ENCODE data around the gene TMEM100.
A peak's percentile ranks its signal among the peaks of the same experiment; 100 is the strongest.

DNA sequence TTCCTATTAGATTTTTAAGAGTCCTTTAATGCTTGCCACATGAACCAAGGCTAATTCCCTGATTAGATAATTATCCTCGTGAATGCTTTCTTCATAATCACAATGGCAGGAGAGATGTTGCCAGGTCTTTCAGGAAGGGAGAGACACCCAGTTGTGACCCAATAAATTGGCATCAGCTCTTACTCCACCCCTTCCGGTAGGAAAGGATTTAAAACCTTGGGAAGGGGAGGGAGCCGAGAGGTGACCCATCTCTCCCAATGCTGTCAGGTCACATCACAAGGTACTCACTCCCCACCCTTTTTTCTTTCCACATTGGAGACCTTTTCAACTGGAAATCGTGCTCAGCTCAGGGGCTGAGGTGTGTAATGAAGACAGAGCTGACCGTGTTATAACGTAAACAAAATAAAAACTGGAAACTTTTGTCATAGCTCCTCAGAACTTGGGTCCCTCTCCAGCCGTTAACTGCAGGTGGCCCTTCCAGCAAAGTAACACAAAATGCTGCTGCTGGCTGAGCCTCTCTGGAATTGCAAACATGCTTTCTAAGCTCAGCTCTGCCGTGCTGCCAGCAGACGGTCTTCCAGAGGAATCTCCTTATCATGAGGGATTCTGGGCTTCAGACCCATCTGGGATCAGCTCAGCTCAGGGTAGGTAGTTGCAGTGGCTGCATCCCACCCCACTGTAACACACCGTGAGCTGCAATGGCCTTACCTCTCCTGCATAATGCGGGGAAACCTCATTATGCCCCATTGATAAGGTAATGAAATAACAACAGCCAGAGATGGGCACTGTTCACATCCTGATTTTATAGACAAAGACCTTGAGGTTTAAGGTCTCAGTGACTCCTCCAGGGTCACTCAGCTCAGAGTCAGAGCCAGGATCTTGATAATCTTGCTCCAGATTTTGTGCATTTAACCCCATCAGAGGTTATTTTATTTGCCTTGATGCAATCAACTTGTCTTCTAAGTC is 15.6 kb downstream of the TMEM100 start:
- TF ChIP-seq, protein P1, sequence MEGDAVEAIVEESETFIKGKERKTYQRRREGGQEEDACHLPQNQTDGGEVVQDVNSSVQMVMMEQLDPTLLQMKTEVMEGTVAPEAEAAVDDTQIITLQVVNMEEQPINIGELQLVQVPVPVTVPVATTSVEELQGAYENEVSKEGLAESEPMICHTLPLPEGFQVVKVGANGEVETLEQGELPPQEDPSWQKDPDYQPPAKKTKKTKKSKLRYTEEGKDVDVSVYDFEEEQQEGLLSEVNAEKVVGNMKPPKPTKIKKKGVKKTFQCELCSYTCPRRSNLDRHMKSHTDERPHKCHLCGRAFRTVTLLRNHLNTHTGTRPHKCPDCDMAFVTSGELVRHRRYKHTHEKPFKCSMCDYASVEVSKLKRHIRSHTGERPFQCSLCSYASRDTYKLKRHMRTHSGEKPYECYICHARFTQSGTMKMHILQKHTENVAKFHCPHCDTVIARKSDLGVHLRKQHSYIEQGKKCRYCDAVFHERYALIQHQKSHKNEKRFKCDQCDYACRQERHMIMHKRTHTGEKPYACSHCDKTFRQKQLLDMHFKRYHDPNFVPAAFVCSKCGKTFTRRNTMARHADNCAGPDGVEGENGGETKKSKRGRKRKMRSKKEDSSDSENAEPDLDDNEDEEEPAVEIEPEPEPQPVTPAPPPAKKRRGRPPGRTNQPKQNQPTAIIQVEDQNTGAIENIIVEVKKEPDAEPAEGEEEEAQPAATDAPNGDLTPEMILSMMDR (IDR thresholded peaks at IDR 0.05 in 4 of 5, conservative IDR thresholded peaks at IDR 0.05 in 1 of 5): no peak
- peak in 1 of 2 donors; percentile 14 for TF ChIP-seq POLR2A (IDR thresholded peaks at IDR 0.05)
